GM12878 (cell line): Measurements from ENCODE around the gene ABCG1. TPM values are rescaled to one million over a fixed set of nuclear protein-coding genes. Genes with fewer than 3 reads are reported as not detected.

Experiments
- ATAC-seq: fragments of 200-7000 bp; cut with Tn5 transposase; 3 replicates; pipeline ENCODE4 v1.9.1; 2020; ENCODE audit warnings: mild to moderate bottlenecking, moderate library complexity
- BruUV-seq: library from RNA; stranded (reverse); fragments of 400-500 nt; replicated peaks from 2 replicates; lab custom pipeline; 2021; lab: Mats Ljungman, UMichigan
- CTCF ChIA-PET: fragments of 300-600 bp; sonication (Branson Sonifier 250); formaldehyde crosslinking; extraction: SDS; loops from one replicate; lab custom pipeline; 2021; ENCODE audit warnings: inconsistent platforms; lab: Yijun Ruan, JAX
- POLR2A ChIA-PET: fragments of 350-600 bp; formaldehyde crosslinking; extraction: SDS; loops from one replicate; lab custom pipeline; 2021; ENCODE audit warnings: inconsistent platforms; lab: Charles Lee
- RAD21 ChIA-PET: fragments of 300-600 bp; sonication (Branson Sonifier 250); formaldehyde crosslinking; loops from one replicate; lab custom pipeline; 2023; ENCODE audit warnings: antibody characterized with exemption; ENCODE audit not compliant: unreplicated experiment; lab: Charles Lee
- SMC1A ChIA-PET: fragments of 300-600 bp; sonication (Branson Sonifier 250); formaldehyde crosslinking; loops from one replicate; lab custom pipeline; 2023; ENCODE audit not compliant: unreplicated experiment, uncharacterized antibody; lab: Charles Lee
- DNase-seq: peaks from one replicate; pipeline ENCODE4 v3.0.0-alpha.2; 2011; ENCODE audit warnings: low read depth, low spot score
- FAIRE-seq: peaks from 3 replicates; lab custom pipeline; 2011; peaks lifted over from hg19 to GRCh38; lab: Jason Lieb, UNC
- H2AFZ ChIP-seq: 2 replicates; pipeline ENCODE4 v1.6.0; 2011; ENCODE audit warnings: low read depth, low read length, control low read depth; ENCODE audit not compliant: control insufficient read depth
- H3K27ac ChIP-seq: 2 replicates; pipeline ENCODE4 v1.5.1; 2011; ENCODE audit warnings: control low read depth; ENCODE audit not compliant: control insufficient read depth, insufficient read depth
- H3K27me3 ChIP-seq, 2 experiments: replicated peaks in 1 of 2; 2 replicates each; pipeline versions ENCODE4 v1.6.0 to v1.6.1; 2011; ENCODE audit warnings: low read length in 1 of 2; ENCODE audit not compliant: control insufficient read depth in 2 of 2, insufficient read depth in 2 of 2
- H3K36me3 ChIP-seq, 2 experiments: 2 replicates each; pipeline ENCODE4 v1.5.1; 2011; ENCODE audit warnings: low read length in 1 of 2; ENCODE audit not compliant: control insufficient read depth in 2 of 2, insufficient read depth in 2 of 2
- H3K4me1 ChIP-seq: 2 replicates; pipeline ENCODE4 v1.6.1; 2011; ENCODE audit warnings: mild to moderate bottlenecking, low read length, moderate library complexity, mixed read lengths; ENCODE audit not compliant: control insufficient read depth, insufficient read depth
- H3K4me2 ChIP-seq: 2 replicates; pipeline ENCODE4 v1.6.0; 2011; ENCODE audit warnings: control low read depth; ENCODE audit not compliant: control insufficient read depth, insufficient read depth
- H3K4me3 ChIP-seq: fragments of 200-600 bp; sonication (generic); 2 replicates; pipeline ENCODE4 v1.5.1; 2016
- H3K79me2 ChIP-seq: 2 replicates; pipeline ENCODE4 v1.6.0; 2011; ENCODE audit warnings: low read length; ENCODE audit not compliant: control insufficient read depth, insufficient read depth
- H3K9ac ChIP-seq: 2 replicates; pipeline ENCODE4 v1.8.0; 2011; ENCODE audit warnings: low read length, control low read depth, mixed read lengths; ENCODE audit not compliant: control insufficient read depth, insufficient read depth
- H3K9me3 ChIP-seq: replicated peaks from 3 replicates; pipeline ENCODE4 v1.5.1; 2011; ENCODE audit warnings: mild to moderate bottlenecking, low read length; ENCODE audit not compliant: control insufficient read depth, insufficient read depth
- H4K20me1 ChIP-seq: 2 replicates; pipeline ENCODE4 v1.6.0; 2011; ENCODE audit not compliant: control insufficient read depth, insufficient read depth
- IRF5 ChIP-seq: fragments of 450-650 bp; IDR thresholded peaks from 2 replicates; pipeline ENCODE4 v1.6.1; 2017; ENCODE audit warnings: borderline replicate concordance
- MAX ChIP-seq: IDR thresholded peaks from 2 replicates; pipeline ENCODE4 v1.6.1; 2012; ENCODE audit warnings: low read depth, low read length, improper control_type of control experiment
- ZNF687 ChIP-seq: fragments of 450-650 bp; IDR thresholded peaks from 2 replicates; pipeline ENCODE4 v1.6.1; 2017; ENCODE audit warnings: mild to moderate bottlenecking, moderate library complexity
- WGBS: methylation state at CpG from one replicate; pipeline ENCODE4 v1.1.6; 2016; ENCODE audit warnings: low lambda C conversion rate; ENCODE audit not compliant: insufficient replicate concordance, insufficient coverage; ENCODE audit errors: missing lambda C conversion rate; 5-methylcytosine and 5-hydroxymethylcytosine counted together
- in situ Hi-C: fragments of 300-500 bp; cut with MboI; formaldehyde crosslinking; loops from 9 replicates; pipeline ENCODE4 v1.14.3; 2018; ENCODE audit warnings: mixed read lengths
- intact Hi-C: fragments of 100-400 bp; cut with micrococcal nuclease; formaldehyde crosslinking; loops from one replicate; pipeline ENCODE4 v1.14.2; 2022; ENCODE audit not compliant: unreplicated experiment
- polyA plus RNA-seq, 11 experiments: library from polyadenylated mRNA; depleted of rRNA in 4 of 11; unstranded in 6 of 11; stranded (reverse) in 5 of 11; fragments of >200 nt; fragmentation: Nextera tagmentation in 4 of 11; fragmentation: Illumina TruSeq in 1 of 11; extraction: Ambion mirVana in 4 of 11; extraction: Trizol in 1 of 11; gene quantifications; 1 replicate in 1 of 11; 2 replicates in 10 of 11; pipeline versions ENCODE4 v1.2.1 to v1.2.3, GENCODE V29; 2011 to 2016; ENCODE audit warnings: inconsistent platforms in 2 of 11, missing spikeins in 2 of 11, low read depth in 1 of 11
- total RNA-seq, 4 experiments: library from RNA; depleted of rRNA in 3 of 4; stranded (reverse); fragments of >200 nt in 3 of 4; fragmentation: Illumina TruSeq in 1 of 4; extraction: Trizol in 1 of 4; gene quantifications; 2 replicates each; pipeline versions ENCODE4 v1.2.1 to v1.2.3, GENCODE V29; 2013 to 2021

ABCG1 gene
- total and polyA plus RNA-seq, 10 of the 15 experiments (the other 5 are each of a cell fraction or from before 2014, with no cell fraction given), result 0.59 to 19.3 (median 5.7) TPM

- BruUV-seq, result no TSS peak
- intact Hi-C loops, result no loop called here
Measured at GRCh38 chr21:42317341-42317741, 98.4 kb downstream of the ABCG1 start.

More at GRCh38 chr21:42317341-42317741, 98.4 kb downstream of the ABCG1 start:
- H4K20me1 ChIP-seq, result no peaks in the 10 kb centered on the region
- H2AFZ ChIP-seq, result no peak overlapping the region
- no peak for ATAC-seq
- H3K4me1 ChIP-seq, result peaks cover 3% of the 10 kb centered on the region
- H3K9ac ChIP-seq, result no peak overlapping the region
- no peak overlapping the region for H3K4me2 ChIP-seq
- 49% methylated on average over 8 of the region's 8 CpGs for WGBS
- ChIA-PET RAD21 (no interaction called here), SMC1A (no interaction called here), POLR2A (no interaction called here), CTCF (no interaction called here)
- no peaks in the 10 kb centered on the region for H3K27me3 ChIP-seq
- no peak for TF ChIP-seq IRF5
- TF ChIP-seq MAX, result no peak
- TF ChIP-seq ZNF687, result no peak
- no peak for DNase-seq
- H3K4me3 ChIP-seq, result no peak overlapping the region
- H3K9me3 ChIP-seq, result no peaks in the 10 kb centered on the region
- H3K79me2 ChIP-seq, result no peaks in the 10 kb centered on the region
- H3K36me3 ChIP-seq, result no peaks in the 10 kb centered on the region
- FAIRE-seq, result no peak
- H3K27ac ChIP-seq, result no peak overlapping the region
- in situ Hi-C loops, result no loop called here
